Renal cortex interstitium (tissue), 11 donors: ENCODE data around the gene TMEM94. TPM values are rescaled to one million over a fixed set of nuclear protein-coding genes. Genes with fewer than 3 reads are reported as not detected.
"Not testable (repeated sequence)": the region's sequence is repeated elsewhere in the genome, so short reads cannot be mapped to it uniquely, and the experiment has no call there.

Experiments
- DNase-seq, 11 donors: peaks; one replicate each; pipeline ENCODE4 v3.0.0-alpha.2; 2013; ENCODE audit warnings: low read depth in 9 of 11, low spot score in 4 of 11; ENCODE audit errors: extremely low read depth in 1 of 11
- polyA plus RNA-seq, 3 donors: library from polyadenylated mRNA; unstranded; fragments of 120-200 nt; gene quantifications; one replicate each; pipeline ENCODE4 v1.2.1, GENCODE V29; 2013; ENCODE audit not compliant: insufficient read length in 3 of 3

The TMEM94 gene
- polyA plus RNA-seq, 3 donors = 91.6 to 101 (median 96.7) TPM

DNA sequence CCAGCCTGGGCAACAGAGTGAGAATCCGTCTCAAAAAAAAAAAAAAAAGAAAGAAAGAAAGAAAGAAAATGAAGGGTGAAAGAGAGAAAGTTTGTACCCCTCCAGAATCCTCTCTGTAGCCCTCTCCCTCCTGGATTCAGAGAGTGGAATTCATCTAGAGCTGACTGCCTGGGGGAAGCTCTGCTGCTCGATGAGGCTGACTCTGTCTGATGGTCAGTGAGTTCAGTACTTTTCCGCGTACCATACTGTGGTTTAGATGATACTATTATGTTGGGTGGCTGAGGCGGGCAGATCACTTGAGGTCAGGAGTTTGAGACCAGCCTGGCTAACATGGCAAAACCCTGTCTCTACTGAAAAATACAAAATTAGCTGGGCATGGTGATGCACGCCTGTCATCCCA, 14.8 kb downstream of the TMEM94 start:
- DNase-seq = no peak

DNA sequence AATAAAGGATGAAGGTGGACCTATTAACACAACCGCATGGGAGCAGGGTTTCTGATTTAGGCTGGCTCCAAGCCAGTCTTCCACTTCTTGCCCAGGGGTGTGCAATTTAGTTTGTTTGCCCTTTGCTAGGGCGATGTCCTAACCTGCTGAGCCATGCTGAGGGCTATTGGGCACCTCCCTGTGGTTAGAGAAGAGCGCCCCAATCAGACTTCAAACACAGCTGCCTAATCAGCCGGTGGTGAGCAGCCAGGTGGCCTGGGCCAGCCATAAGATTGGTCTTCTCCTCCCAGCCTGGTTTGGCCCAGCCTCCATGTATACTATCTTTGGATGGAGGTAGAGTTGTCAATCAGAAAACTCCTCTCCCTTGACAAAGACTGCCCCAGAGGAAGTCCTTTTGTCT, 15.7 kb downstream of the TMEM94 start:
- DNase-seq = no peak

DNA sequence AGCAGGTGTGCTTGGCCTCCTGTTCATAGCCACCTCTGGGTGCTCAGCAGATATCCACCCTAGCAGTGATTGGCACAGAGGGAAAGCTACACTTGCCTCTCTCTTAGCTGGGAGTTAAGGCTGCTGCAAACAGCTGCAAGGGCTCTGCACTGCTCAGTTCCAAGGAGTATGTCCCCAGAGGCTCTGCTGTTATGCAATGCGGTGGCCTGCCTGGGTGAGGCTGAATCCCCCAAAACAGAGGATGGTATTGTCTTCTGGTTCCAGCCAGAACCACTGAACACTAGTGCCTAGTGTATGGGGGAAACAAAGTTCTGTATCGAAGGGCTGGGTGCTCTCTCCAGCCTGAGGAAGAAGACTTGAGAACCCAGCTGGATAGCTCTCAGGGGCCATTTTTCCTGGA, 16.8 kb downstream of the TMEM94 start:
- no peak for DNase-seq

DNA sequence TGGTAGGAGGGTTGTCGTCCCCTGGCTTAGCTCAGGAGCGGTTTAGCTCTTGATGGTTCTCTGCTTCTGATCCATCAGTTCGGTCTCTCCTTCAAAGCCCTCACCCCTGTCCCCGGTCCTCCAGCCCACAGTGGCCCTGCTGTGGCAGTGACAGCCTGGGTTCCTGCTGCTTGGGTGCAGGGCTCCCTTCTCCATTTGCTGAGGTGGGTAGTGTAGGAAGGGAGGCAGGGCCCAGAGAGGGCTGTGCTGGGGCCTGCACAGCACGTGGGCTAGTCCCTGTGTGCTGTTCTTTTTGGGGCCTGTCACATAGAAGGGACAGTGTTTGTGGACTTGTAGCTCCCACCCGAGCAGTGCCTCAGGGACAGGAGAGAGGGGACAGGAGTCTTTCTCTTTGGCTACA, 18.3 kb downstream of the TMEM94 start:
- DNase-seq = no peak

DNA sequence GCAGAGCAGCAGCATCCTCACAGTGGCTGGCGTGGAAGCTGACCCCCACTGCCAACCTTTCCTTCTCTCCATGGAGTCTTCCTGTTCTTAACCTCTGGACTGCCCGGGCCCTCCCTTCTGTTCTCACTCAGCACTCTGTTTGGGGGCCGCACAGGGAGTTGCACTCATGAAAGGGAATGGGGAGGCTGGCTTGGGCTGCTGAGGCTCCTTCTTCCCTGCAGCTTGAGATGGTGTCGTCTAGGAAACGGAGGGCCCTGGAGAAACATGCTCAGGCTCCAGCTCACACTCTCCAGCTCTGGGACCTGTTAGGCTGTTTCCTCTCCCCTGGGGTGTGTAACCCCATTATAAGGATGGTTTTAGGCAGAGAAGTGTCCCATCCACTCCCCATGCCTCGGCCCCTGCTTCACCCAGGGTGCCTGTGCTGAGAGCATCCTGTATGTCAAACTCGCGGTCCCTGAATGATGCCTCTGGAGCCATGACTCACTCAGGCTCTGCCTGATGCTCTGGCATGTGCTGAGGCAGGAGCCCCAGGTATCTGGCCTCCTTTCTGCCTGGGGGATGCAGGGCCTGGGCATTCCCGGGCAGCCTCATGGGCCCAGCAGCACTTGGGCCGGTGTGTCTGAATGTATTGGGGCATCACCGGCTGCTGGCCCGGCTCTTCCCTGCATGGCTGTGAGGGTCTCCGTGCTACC, 18.9 kb downstream of the TMEM94 start:
- DNase-seq = no peak

DNA sequence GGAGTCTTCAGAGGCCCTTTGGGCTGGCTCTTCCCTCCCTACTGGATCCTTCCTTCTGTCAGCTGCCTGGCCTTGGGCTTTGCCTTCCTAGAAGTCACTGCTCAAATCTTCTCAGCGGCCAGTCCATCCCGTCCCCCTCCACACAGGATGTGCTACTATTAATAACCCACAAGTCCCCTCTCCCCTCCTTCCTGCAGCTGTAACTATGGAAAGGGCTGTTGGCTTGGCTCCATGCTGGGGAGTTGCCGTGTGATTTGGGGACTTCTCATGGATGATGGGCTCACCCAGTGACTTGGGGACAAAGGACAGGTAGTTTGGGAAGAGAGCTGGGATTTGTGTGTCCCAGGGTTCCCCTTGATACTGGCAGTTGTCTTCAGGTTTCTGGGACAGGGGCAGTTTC, 19.4 kb downstream of the TMEM94 start:
- peak in 2 of 11 donors; percentile 63 to 64 for DNase-seq

DNA sequence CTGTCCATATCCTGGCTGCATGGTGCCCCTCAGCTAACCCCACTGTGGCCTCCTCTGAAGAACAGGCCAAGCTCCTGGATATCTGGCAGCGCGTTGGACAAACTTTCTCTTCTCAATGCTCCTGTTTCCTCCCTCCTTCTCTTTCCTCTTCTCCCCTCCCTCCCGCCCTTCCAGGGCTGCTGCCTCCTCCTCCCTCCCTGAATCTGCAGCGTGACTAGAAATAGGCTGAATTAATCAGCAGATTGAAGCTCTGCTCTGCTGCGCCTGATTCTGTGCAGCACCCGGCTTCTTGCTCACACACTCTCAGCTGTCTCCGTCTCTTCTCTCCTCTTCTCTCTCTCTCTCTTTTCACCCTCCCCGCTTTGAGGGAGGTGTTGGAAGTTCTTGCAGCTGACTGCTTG, 19.8 kb downstream of the TMEM94 start:
- peak in 2 of 11 donors; percentile 32 to 55 for DNase-seq

DNA sequence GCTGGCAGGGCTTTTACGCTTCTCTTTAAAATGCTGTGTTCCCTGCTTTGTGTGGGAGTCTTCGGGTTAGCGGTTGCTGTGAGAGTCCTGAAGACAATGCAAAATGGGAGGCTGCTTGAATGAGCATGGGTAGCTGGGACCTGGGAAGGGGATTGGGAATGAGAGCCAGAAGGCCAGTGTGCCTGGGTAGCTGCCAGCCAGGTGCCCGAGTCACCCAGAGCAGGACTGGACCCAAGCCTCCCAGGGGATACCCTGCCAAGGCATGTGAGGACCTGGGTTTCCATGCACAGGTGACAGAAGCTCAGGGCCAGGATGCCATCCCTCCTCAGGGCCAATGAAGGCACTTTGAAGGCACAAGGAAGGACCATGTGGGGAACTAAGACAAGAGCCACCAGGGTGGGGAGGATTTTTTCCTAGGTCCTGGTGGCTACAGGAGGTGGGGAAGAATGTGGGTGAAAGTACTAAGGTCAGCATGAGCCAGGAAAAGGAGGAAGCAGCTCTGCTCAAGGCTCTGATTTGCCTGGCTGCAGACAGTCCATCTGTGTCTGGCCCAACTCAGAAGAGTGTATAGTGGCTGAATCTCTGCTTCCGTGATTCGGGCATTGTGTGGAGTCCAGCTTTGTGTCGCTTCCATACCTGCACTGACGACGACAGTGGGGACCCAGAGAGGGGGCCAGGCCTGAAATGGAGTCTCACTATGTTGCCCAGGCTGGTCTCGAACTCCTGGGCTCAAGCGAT, 20.5 kb downstream of the TMEM94 start:
- no peak for DNase-seq

DNA sequence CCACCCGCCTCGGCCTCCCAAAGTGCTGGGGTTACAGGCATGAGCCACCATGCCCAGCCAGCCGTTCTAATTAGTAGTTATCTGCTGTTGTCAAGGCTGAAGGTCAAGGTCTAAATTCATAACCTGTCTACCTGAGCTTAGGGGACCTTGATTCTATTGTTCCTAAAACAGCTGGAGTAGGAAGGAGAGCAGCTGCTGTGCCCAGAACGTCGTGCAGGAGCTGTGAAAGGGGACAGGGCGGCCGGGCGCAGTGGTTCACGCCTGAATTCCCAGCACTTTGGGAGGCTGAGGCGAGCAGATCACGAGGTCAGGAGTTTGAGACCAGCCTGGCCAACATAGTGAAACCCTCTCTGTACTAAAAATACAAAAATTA, 21.0 kb downstream of the TMEM94 start:
- DNase-seq = not testable (repeated sequence)

DNA sequence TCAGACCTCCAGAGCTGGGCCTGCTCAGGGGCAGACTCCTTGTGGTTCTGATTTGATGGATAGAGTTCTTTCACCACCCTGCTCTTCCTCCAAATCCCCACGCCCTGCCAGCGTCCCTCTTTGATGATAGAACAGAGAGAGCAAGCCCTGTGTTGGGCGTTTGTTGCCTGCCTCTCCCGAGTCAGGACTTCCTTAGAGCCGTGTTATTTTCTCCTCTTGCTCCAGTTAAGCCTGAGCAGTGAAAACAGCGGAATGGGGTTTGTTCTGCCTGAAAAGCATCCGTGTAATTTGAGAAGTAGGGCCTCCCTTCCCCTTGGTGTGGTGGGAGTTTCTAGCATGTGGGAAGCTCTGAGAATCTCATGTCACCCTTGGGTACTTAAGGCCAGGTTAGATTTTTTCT, 22.1 kb downstream of the TMEM94 start:
- peak in 5 of 11 donors; percentile 48 to 79 (median 62) for DNase-seq

DNA sequence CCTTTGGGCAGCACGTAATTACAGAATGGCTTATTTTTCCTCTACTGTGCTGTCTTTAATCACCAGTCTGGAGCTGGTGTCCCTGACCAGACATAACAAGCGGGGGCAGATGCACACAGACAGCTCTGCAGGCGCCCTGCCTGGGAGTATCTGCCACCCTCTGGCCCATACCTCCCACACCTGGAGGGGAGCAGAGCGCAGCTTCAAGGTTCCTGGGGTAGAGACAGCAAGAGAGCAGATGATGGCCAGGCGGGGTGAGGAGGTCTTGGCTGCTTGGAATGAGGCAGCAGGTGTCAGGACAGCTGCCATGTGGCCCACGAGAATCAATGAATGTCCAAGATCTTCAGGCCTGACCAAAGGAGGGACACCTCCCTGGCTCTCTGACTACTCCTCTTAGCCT, 23.8 kb downstream of the TMEM94 start:
- no peak for DNase-seq

DNA sequence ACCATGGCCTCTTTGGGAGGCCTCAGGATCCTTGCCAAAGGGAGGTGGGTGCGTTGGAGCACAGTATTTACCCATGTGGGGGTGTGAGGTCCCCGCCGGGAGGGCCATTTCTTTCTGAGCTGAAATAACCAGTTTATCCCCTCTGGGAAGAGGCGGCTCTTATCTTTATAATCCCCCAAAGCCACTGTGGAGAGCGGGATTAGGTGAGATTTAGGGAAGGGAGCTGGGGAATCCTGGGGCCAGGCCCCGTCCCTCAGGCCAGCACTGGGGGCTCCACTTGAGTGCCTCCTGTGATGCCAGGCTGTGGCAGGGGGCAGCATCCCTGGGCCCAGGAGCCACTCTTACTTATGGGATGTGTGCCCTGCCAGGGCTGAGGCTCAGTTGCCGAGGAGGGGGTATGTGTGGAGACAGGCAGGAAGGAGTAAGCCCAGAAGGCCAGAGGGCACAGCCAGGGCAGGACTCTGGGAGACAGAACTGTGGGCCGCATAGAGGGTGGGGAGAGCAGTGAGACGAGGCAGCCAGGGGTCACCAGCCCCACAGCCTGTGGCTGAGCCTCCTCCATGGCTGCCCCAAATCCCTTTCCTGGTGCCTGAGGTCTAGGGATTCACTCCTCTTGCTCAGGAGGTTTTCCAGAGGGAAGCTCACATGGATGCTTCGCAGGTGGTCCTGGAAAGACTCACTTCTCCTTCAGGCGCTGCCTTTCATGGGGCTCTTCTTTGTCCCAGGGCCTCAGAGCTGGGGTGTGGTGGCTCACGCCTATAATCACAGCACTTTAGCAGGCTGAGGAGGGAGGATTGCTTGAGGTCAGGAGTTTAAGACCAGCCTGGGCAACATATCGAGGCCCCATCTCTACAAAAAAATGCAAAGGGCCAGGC, 25.0 kb downstream of the TMEM94 start:
- DNase-seq = no peak

DNA sequence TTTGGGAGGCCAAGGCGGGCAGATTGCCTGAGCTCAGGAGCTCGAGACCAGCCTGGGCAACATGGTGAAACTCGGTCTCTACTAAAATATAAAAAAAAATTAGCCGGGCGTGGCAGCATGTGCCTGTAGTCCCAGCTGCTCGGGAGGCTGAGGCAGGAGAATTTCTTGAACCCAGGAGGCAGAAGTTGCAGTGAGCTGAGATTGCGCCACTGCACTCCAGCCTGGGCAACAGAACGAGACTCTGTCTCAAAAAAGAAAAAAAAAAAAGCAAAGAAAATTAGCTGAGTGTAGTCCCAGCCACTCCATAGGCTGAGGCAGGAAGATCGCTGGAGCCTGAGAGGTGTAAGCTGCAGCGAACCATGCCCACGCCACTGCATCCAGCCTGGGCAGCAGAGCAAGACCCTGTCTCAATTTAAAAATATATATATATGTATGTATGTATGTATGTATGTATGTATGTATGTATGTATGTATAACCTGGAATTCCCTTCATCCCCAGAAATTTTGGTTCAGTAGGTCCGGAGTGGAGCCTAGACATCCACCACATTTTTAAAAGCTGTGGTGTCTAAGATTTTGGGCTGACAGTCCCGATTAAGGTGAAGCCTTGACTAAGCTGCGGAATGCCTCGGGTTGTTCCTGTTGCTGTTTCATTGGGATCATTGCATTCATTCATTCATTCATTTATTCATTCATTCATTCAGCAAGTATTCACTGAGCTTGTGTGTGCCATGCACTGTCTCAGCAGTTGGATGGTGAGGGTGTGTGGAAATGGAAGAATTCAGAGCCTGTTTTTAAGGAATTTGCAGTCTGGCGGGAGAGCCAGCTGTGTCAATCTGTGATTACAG, 25.9 kb downstream of the TMEM94 start:
- no peak for DNase-seq

DNA sequence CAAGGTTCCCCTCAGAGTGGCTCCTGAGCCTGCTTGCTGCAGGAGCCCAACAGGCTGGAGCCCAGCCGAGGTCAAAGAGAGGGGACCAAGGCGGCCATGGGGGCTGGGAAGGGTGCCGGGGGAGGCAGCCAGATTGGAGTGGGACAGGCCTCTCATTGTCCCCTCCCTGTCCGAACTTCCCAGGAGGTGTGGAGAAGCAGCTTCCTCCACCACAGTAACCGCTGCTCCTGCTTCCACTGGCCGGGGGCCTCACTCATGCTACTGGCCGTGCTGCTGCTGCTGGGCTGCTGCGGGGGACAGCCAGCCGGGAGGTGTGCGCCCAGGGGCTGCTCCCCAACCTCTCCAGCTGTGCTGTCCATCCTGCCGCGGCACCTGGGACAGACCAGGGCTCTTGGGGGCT, 29.3 kb downstream of the TMEM94 start:
- no peak for DNase-seq

DNA sequence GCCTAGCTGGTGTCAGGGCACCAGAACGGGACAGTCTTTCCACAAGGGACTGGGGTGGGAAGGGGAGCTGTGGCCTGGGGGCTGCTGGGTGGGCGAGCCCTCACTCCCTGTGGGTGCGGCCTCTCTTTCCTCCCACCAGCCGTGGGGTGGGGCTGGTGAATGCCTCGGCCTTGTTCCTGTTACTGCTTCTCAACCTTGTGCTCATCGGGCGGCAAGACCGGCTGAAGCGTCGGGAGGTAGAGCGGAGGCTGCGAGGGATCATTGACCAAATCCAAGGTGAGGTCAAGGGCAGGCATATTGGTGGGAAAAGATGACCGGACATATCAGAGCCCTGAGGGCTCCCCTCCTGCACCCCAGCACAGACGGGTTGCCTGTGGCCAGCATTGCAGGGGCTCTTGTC, 29.7 kb downstream of the TMEM94 start:
- DNase-seq = no peak

DNA sequence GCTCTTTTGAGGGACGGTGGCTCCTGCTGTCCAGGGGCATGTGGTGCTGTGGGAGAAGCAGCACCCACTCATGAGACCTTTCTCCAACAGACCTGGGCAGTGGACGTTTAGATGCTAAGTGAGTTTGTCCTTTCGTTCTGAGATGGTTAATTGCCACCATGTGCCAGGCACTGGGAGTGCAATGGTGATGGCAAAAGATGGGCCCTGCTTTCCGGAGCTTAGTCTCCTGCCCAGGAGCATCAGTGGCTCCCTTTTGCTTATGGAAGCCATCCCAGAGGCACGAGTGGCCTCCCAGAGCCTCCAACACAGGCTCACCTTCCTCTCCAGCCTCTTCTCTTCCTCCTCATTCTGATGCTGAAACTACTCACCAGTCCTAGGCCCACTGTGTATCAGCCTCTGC, 30.5 kb downstream of the TMEM94 start:
- DNase-seq = no peak

DNA sequence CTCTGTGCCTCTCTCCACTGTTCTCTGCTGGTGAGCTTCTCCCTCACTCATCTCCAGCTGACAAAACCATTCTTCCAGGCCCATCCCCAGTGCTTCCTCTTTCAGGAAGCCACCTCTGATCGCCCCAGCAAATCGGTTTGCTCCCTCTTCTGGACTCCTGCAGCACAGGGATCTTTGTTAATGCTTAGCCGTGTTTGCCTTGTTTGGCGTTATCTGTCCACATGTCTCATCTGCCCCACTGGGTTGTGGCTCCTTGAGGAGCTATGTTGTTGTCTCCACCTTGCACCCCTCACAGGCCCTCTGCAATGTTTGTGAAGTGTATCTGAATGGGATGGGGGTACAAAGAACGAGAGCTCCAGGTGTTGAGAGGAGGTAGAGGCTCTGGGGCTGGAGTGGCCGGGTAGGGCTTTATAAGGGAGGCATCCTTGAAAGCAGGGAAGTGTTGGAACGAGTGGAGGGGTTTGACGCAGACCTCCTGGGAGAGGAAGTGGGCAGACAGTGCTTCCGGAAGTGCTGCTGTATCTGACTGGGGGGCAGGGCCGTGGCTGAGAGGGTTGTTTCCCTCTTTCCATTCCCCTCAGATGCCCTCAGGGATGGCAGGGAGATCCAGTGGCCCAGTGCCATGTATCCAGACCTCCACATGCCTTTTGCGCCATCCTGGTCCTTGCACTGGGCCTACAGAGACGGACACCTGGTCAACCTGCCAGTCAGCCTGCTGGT, 31.1 kb downstream of the TMEM94 start:
- no peak for DNase-seq

DNA sequence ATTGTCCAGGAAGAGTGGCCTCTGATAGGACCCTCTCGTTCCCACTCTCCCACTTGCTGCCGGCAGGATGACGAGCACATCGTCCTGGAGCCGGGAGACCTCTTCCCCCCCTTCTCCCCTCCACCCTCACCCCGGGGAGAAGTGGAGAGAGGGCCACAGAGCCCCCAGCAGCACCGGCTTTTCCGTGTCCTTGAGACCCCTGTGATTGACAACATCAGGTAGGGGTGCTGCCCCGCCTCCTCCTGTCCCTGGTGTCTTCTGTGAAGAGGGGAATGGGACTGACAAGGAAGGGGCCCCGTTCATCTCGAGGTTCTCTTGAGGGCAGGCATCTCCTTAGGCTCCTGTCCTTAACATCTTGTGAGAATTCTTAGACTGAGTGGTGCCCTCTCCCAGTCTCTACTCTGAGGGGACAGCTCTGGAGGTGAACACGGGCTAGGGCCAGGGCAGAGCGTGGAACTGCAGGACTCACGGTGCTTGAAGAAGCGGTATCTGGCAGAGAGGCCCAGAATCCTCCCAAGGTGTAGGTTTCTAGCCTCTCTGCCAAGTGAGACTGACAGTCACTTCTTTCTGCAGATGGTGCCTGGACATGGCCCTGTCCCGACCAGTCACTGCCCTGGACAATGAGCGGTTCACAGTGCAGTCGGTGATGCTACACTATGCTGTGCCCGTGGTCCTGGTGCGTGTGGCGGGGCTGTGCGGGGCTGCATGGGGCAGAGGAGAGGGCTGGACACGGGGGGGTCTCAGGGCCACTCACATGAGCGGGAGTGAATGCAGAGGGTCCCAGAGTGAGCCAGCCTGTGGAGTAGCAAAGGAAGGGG, 32.5 kb downstream of the TMEM94 start:
- no peak for DNase-seq
